ENCODE results near the gene PTPRA. TPM values are rescaled to one million over a fixed set of nuclear protein-coding genes. Genes with fewer than 3 reads are reported as not detected.

Gene PTPRA
- total and polyA plus RNA-seq, 2 of the 13 experiments (the other 11 are each of a cell fraction or from before 2014, with no cell fraction given), result 47.2 to 127 TPM

DNA sequence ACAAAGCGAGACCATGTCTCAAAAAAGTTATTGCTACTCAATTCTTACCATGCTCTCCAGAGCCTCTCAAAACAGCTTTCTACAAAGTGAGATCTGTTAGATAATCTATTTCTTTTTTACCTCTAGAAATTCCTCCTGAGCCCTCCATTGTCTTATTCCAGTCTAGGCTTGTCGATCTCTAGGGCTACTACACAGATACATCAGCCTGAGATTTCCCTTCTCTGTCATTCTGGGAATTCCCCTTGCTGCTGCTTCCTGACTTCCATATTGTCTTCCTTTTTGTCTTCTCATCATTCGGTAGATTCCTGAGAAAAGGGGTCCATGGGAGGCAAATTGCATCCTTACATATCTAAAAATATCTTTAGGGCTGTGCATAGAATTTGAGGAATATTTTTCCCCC is 94.6 kb downstream of the PTPRA start (continued):
- TF ChIP-seq, protein P1, sequence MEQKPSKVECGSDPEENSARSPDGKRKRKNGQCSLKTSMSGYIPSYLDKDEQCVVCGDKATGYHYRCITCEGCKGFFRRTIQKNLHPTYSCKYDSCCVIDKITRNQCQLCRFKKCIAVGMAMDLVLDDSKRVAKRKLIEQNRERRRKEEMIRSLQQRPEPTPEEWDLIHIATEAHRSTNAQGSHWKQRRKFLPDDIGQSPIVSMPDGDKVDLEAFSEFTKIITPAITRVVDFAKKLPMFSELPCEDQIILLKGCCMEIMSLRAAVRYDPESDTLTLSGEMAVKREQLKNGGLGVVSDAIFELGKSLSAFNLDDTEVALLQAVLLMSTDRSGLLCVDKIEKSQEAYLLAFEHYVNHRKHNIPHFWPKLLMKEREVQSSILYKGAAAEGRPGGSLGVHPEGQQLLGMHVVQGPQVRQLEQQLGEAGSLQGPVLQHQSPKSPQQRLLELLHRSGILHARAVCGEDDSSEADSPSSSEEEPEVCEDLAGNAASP (CRISPR knock-in tag; IDR thresholded peaks at IDR 0.05; ENCODE audit: borderline replicate concordance), result no peak
- TF ChIP-seq RCOR2 (CRISPR knock-in tag; IDR thresholded peaks at IDR 0.05), result no peak
- TF ChIP-seq ZFAT (CRISPR knock-in tag; conservative IDR thresholded peaks at IDR 0.05), result no peak

GRCh38 chr20:2972126-2972525 is 98.8 kb downstream of the PTPRA start:
- DNase-seq (ENCODE audit: low spot score) (no peak), ATAC-seq (no peak), FAIRE-seq (peak; percentile 59)
- Histone ChIP-seq H3K9me3 (ENCODE audit: low read length) (no peaks in the 10 kb centered on the region), H2AFZ (ENCODE audit: low read length) (no peak overlapping the region), H3K79me2 (ENCODE audit: insufficient read depth, low read length) (no peaks in the 10 kb centered on the region), H3K9ac (ENCODE audit: insufficient read depth, low read depth, low read length) (no peak overlapping the region), H3K27me3 (ENCODE audit: control insufficient read depth in 1 of 2, insufficient read depth in 2 of 2, low read length in 2 of 2) (no peaks in the 10 kb centered on the region), H4K20me1 (ENCODE audit: insufficient read depth, low read length) (no peaks in the 10 kb centered on the region), H3K4me1 (ENCODE audit: insufficient read depth, low read length) (peaks cover 22% of the 10 kb centered on the region), H3K4me3 (replicated peaks in 1 of 3; ENCODE audit: insufficient read depth in 1 of 3, low read depth in 2 of 3, low read length in 3 of 3) (no peak overlapping the region), H3K4me2 (ENCODE audit: low read depth, low read length) (no peak overlapping the region), H3K27ac (ENCODE audit: extremely low read length, insufficient read depth, low read length) (peak overlapping the region; percentile 5), H3K36me3 (replicated peaks in 1 of 2; ENCODE audit: control insufficient read depth in 1 of 2, insufficient read depth in 2 of 2, low read length in 2 of 2) (peaks cover 5 to 19% of the 10 kb centered on the region in 2 experiments; a peak in 4 of 5 replicates)
- in situ Hi-C loops (cut with HindIII; ENCODE audit: extremely low pct_ligation_motif_present, low pct_unique_long_range_greater_than_20kb), result no loop called here
- no TSS peak for BruUV-seq (replicated peaks)
- intact Hi-C loops (cut with micrococcal nuclease; ENCODE audit: unreplicated experiment), result no loop called here
- 91% methylated on average over 5 of the region's 5 CpGs for WGBS (ENCODE audit: low lambda C conversion rate)
- POLR2A ChIA-PET, result no interaction called here
- CTCF ChIA-PET (ENCODE audit: low intra/inter-chr PET ratio, low total read pairs), result no interaction called here
- TF ChIP-seq ISL2 (CRISPR knock-in tag; IDR thresholded peaks at IDR 0.05) (no peak), FOSL2 (CRISPR knock-in tag; IDR thresholded peaks at IDR 0.05) (peak; percentile 14; the same call in 1 of the 2 replicates), POLR2AphosphoS2 (IDR thresholded peaks at IDR 0.05; ENCODE audit: low read depth, low read length) (no peak)

GRCh38 chr20:2973574-2973973 is 100.3 kb downstream of the PTPRA start:
- Histone ChIP-seq H3K27me3 (ENCODE audit: control insufficient read depth in 1 of 2, insufficient read depth in 2 of 2, low read length in 2 of 2) (no peaks in the 10 kb centered on the region), H3K4me1 (ENCODE audit: insufficient read depth, low read length) (peaks cover 22% of the 10 kb centered on the region), H3K9me3 (ENCODE audit: low read length) (no peaks in the 10 kb centered on the region), H4K20me1 (ENCODE audit: insufficient read depth, low read length) (no peaks in the 10 kb centered on the region), H3K27ac (ENCODE audit: extremely low read length, insufficient read depth, low read length) (no peak overlapping the region), H3K4me3 (replicated peaks in 1 of 3; ENCODE audit: insufficient read depth in 1 of 3, low read depth in 2 of 3, low read length in 3 of 3) (no peak overlapping the region), H3K36me3 (replicated peaks in 1 of 2; ENCODE audit: control insufficient read depth in 1 of 2, insufficient read depth in 2 of 2, low read length in 2 of 2) (peaks cover 5 to 12% of the 10 kb centered on the region in 2 experiments; a peak in 4 of 5 replicates), H3K4me2 (ENCODE audit: low read depth, low read length) (no peak overlapping the region), H3K9ac (ENCODE audit: insufficient read depth, low read depth, low read length) (no peak overlapping the region), H3K79me2 (ENCODE audit: insufficient read depth, low read length) (no peaks in the 10 kb centered on the region), H2AFZ (ENCODE audit: low read length) (no peak overlapping the region)
- intact Hi-C loops (cut with micrococcal nuclease; ENCODE audit: unreplicated experiment) (no loop called here), in situ Hi-C loops (cut with HindIII; ENCODE audit: extremely low pct_ligation_motif_present, low pct_unique_long_range_greater_than_20kb) (no loop called here)
- ChIA-PET POLR2A (interaction anchor here (0.7 kb wide), 1 partner anchor 26 kb away, joined by 3 read pairs; no protein-coding TSS in a partner anchor), CTCF (ENCODE audit: low intra/inter-chr PET ratio, low total read pairs) (no interaction called here)
- ATAC-seq (peak; percentile 30; the same call in 2 of the 3 replicates), DNase-seq (ENCODE audit: low spot score) (peak; percentile 41), FAIRE-seq (no peak)
- TF ChIP-seq TRIM24 (CRISPR knock-in tag; IDR thresholded peaks at IDR 0.05), result no peak
- no peak for TF ChIP-seq TCF7 (IDR thresholded peaks at IDR 0.05; ENCODE audit: low read depth)
- TF ChIP-seq, protein P2, sequence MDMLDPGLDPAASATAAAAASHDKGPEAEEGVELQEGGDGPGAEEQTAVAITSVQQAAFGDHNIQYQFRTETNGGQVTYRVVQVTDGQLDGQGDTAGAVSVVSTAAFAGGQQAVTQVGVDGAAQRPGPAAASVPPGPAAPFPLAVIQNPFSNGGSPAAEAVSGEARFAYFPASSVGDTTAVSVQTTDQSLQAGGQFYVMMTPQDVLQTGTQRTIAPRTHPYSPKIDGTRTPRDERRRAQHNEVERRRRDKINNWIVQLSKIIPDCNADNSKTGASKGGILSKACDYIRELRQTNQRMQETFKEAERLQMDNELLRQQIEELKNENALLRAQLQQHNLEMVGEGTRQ (IDR thresholded peaks at IDR 0.05; ENCODE audit: low read depth, low read length), result 0 out of 2 replicates have a peak, but pooled peaks have one; percentile 6
- TF ChIP-seq, protein P2 (CRISPR knock-in tag; IDR thresholded peaks at IDR 0.05; ENCODE audit: borderline replicate concordance), result no peak
- 0 out of 2 replicates have a peak, but pooled peaks have one; percentile 27 for TF ChIP-seq ZNF557 (CRISPR knock-in tag; IDR thresholded peaks at IDR 0.05)
- BruUV-seq (replicated peaks), result no TSS peak
- WGBS (ENCODE audit: low lambda C conversion rate), result 94% methylated on average over 3 of the region's 3 CpGs
